Retina (tissue), 1 donor: ENCODE measurements around the gene SIAE.

Source experiments
- DNase-seq: peaks from one replicate; pipeline ENCODE4 v3.0.0-alpha.2; 2016

The SIAE gene

GRCh38 chr11:124673333-124674167 is at the start of gene SIAE, which contains the start of gene SPA17:
Gene SIAE, minus strand, starts transcription at chr11:124673739. Its CDS starts 31 bp downstream, at chr11:124673708.
Gene SPA17, plus strand, starts transcription at chr11:124673904. Its CDS starts 1,361 bp downstream, at chr11:124675265.
- DNase-seq: peak; percentile 98

- DNase-seq: no peak
Measured at GRCh38 chr11:124722176-124722575, 48.6 kb upstream of the SIAE start.

- DNase-seq: no peak
Measured at GRCh38 chr11:124719534-124719933, 46.0 kb upstream of the SIAE start.

GRCh38 chr11:124718801-124719200 is 45.3 kb upstream of the SIAE start:
- no peak for DNase-seq

- DNase-seq: peak; percentile 77
Measured at GRCh38 chr11:124717786-124718651, 44.5 kb upstream of the SIAE start.

- DNase-seq: peak; percentile 13
Measured at GRCh38 chr11:124717421-124717785, 43.9 kb upstream of the SIAE start.

GRCh38 chr11:124716591-124716990 is 43.1 kb upstream of the SIAE start:
- DNase-seq: no peak

- no peak for DNase-seq
Measured at GRCh38 chr11:124712392-124712791, 38.9 kb upstream of the SIAE start.

- DNase-seq: no peak
Measured at GRCh38 chr11:124707829-124708228, 34.3 kb upstream of the SIAE start.

- DNase-seq: no peak
Measured at GRCh38 chr11:124700028-124700427, 26.5 kb upstream of the SIAE start.

GRCh38 chr11:124699547-124699946 is 26.0 kb upstream of the SIAE start:
- no peak for DNase-seq

- no peak for DNase-seq
Measured at GRCh38 chr11:124693142-124693541, 19.6 kb upstream of the SIAE start.

- no peak for DNase-seq
Measured at GRCh38 chr11:124682443-124682842, 8.9 kb upstream of the SIAE start.

GRCh38 chr11:124681421-124681820 is 7.9 kb upstream of the SIAE start:
- DNase-seq: no peak

GRCh38 chr11:124678416-124678815 is 4.9 kb upstream of the SIAE start:
- no peak for DNase-seq

- no peak for DNase-seq
Measured at GRCh38 chr11:124676386-124676785, 2.8 kb upstream of the SIAE start.

- no peak for DNase-seq
Measured at GRCh38 chr11:124674571-124674970, 1.0 kb upstream of the SIAE start.

GRCh38 chr11:124674168-124674517 is 604 bp upstream of the SIAE start:
- no peak for DNase-seq

- DNase-seq: no peak
Measured at GRCh38 chr11:124672536-124673215, 863 bp downstream of the SIAE start.

GRCh38 chr11:124670732-124671131 is 2.8 kb downstream of the SIAE start:
- no peak for DNase-seq

GRCh38 chr11:124669193-124669592 is 4.3 kb downstream of the SIAE start:
- peak; percentile 54 for DNase-seq

- no peak for DNase-seq
Measured at GRCh38 chr11:124667601-124668000, 5.9 kb downstream of the SIAE start.

GRCh38 chr11:124663861-124664260 is 9.7 kb downstream of the SIAE start:
- no peak for DNase-seq
